ENCODE measurements around the gene LYPD5.
A peak's percentile ranks its signal among the peaks of the same experiment; 100 is the strongest.
"Not testable (repeated sequence)": the region's sequence is repeated elsewhere in the genome, so short reads cannot be mapped to it uniquely, and the experiment has no call there.

Gene LYPD5

DNA sequence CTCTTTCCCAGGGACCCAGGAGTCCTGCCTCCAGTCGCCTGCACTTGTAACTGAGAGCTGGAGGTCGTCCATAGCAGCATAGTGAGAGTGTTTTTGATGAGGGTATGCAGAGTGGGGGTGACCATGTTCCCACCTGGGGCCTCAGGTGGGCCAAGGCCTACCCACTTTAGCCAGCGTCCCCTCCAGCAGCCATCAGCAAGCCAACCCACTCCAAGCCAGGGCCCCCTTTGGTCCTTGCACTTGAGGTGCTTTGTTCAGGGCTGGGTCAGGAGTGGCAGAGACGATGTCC is 35.5 kb downstream of the LYPD5 start:
- Histone ChIP-seq H3K9ac (ENCODE audit: low read length) (peak overlapping the region; percentile 18; the same call in 1 of the 2 replicates), H3K27ac (ENCODE audit: low read depth, low read length, poor library complexity, severe bottlenecking) (peak overlapping the region; percentile 97), H4K20me1 (ENCODE audit: insufficient read depth, low read length) (no peaks in the 10 kb centered on the region), H3K27me3 (ENCODE audit: insufficient read depth, low read length) (no peaks in the 10 kb centered on the region), H3K9me2 (ENCODE audit: low read depth, low read length) (no peaks in the 10 kb centered on the region), H3K4me3 (ENCODE audit: low read depth, low read length, poor library complexity, severe bottlenecking) (no peak overlapping the region), H3K4me1 (ENCODE audit: insufficient read depth, low read length, severe bottlenecking) (peaks cover 26% of the 10 kb centered on the region), H3K79me2 (ENCODE audit: insufficient read depth, low read length) (no peaks in the 10 kb centered on the region), H3K9me3 (ENCODE audit: low read length) (no peaks in the 10 kb centered on the region), H3K4me2 (ENCODE audit: low read length) (peak overlapping the region; percentile 59; the same call in 1 of the 2 replicates), H3F3A (ENCODE audit: insufficient read depth, low read length) (no peaks in the 10 kb centered on the region), H2AFZ (ENCODE audit: low read length) (no peak overlapping the region), H3K36me3 (ENCODE audit: insufficient read depth, low read length) (peaks cover 23% of the 10 kb centered on the region; the same call in 1 of the 2 replicates)
- TF ChIP-seq CTCF (IDR thresholded peaks at IDR 0.05; ENCODE audit: low read length) (0 out of 2 replicates have a peak, but pooled peaks have one; percentile 12), EZH2 (IDR thresholded peaks at IDR 0.05; ENCODE audit: borderline replicate concordance, low read length) (no peak)

DNA sequence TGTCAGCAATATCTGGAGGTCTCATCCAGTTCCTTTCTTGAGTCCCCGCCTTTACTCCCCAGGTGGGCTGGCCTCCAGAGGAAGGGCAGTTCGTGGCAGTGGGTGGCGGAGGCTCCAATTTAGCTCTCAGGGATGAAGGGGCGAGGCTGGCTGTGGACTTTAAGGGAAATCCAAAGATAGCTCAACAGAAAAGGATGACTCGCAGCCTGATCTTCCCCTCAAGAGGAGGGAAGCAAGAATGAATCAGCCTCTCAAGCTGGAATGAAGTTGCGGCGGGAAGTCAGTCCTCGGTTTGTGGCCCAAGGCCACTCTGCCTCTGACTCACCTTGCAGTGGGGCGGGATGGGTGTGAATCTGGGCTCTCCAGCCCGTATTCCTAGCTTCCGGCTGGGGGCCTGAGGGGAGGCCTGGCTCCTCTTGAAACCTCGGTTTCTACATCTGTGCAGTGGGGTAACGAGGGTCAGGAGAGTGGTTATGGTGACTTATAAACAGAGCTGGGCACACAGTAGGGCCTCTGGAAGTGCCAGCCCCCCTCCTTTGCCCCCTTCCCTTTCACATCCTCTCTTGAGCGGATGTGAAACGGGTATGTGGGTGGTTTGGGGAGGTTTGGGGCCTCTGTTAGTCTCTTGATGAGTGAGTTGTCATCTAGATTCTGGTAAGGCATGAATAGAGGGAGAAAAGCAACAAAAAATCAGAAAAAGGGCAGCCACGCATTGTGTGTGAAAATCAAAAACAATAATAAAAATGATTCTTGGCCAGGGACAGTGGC is 37.0 kb downstream of the LYPD5 start:
- H3K27ac ChIP-seq (ENCODE audit: low read depth, low read length, poor library complexity, severe bottlenecking) = peak overlapping the region; percentile 97
- H3K27me3 ChIP-seq (ENCODE audit: insufficient read depth, low read length) = no peaks in the 10 kb centered on the region
- H4K20me1 ChIP-seq (ENCODE audit: insufficient read depth, low read length) = no peaks in the 10 kb centered on the region
- no peaks in the 10 kb centered on the region for H3K9me3 ChIP-seq (ENCODE audit: low read length)
- no peaks in the 10 kb centered on the region for H3K79me2 ChIP-seq (ENCODE audit: insufficient read depth, low read length)
- no peaks in the 10 kb centered on the region for H3F3A ChIP-seq (ENCODE audit: insufficient read depth, low read length)
- peaks cover 18% of the 10 kb centered on the region; the same call in 1 of the 2 replicates for H3K36me3 ChIP-seq (ENCODE audit: insufficient read depth, low read length)
- TF ChIP-seq EZH2 (IDR thresholded peaks at IDR 0.05; ENCODE audit: borderline replicate concordance, low read length) = no peak
- no peak for TF ChIP-seq CTCF (IDR thresholded peaks at IDR 0.05; ENCODE audit: low read length)
- no peak overlapping the region for H3K4me3 ChIP-seq (ENCODE audit: low read depth, low read length, poor library complexity, severe bottlenecking)
- no peak overlapping the region for H2AFZ ChIP-seq (ENCODE audit: low read length)
- peak overlapping the region; percentile 64 for H3K9ac ChIP-seq (ENCODE audit: low read length)
- H3K9me2 ChIP-seq (ENCODE audit: low read depth, low read length) = no peaks in the 10 kb centered on the region
- peaks cover 26% of the 10 kb centered on the region for H3K4me1 ChIP-seq (ENCODE audit: insufficient read depth, low read length, severe bottlenecking)
- peak overlapping the region; percentile 59 for H3K4me2 ChIP-seq (ENCODE audit: low read length)

- not testable (repeated sequence) for H3K9me2 ChIP-seq (ENCODE audit: low read depth, low read length); H3F3A ChIP-seq (ENCODE audit: insufficient read depth, low read length); H3K4me3 ChIP-seq (ENCODE audit: low read depth, low read length, poor library complexity, severe bottlenecking); H3K4me2 ChIP-seq (ENCODE audit: low read length); H3K9me3 ChIP-seq (ENCODE audit: low read length); H3K79me2 ChIP-seq (ENCODE audit: insufficient read depth, low read length); H4K20me1 ChIP-seq (ENCODE audit: insufficient read depth, low read length); H3K27me3 ChIP-seq (ENCODE audit: insufficient read depth, low read length); H2AFZ ChIP-seq (ENCODE audit: low read length); H3K9ac ChIP-seq (ENCODE audit: low read length)
- Histone ChIP-seq H3K36me3 (ENCODE audit: insufficient read depth, low read length) (peaks cover 15% of the 10 kb centered on the region; the same call in 1 of the 2 replicates), H3K4me1 (ENCODE audit: insufficient read depth, low read length, severe bottlenecking) (peaks cover 29% of the 10 kb centered on the region), H3K27ac (ENCODE audit: low read depth, low read length, poor library complexity, severe bottlenecking) (peak overlapping the region; percentile 97)
These were observed 37.6 kb downstream of the LYPD5 start for GRCh38 chr19:43764684-43765083.

GRCh38 chr19:43763473-43763939 is 38.7 kb downstream of the LYPD5 start:
- H3K4me2 ChIP-seq (ENCODE audit: low read length) = no peak overlapping the region
- TF ChIP-seq CTCF (IDR thresholded peaks at IDR 0.05; ENCODE audit: low read length) = no peak
- no peak for TF ChIP-seq EZH2 (IDR thresholded peaks at IDR 0.05; ENCODE audit: borderline replicate concordance, low read length)
- no peak overlapping the region for H3K9ac ChIP-seq (ENCODE audit: low read length)
- no peaks in the 10 kb centered on the region for H3K27me3 ChIP-seq (ENCODE audit: insufficient read depth, low read length)
- H3F3A ChIP-seq (ENCODE audit: insufficient read depth, low read length) = no peaks in the 10 kb centered on the region
- H3K9me3 ChIP-seq (ENCODE audit: low read length) = no peaks in the 10 kb centered on the region
- H2AFZ ChIP-seq (ENCODE audit: low read length) = no peak overlapping the region
- no peaks in the 10 kb centered on the region for H3K9me2 ChIP-seq (ENCODE audit: low read depth, low read length)
- H3K79me2 ChIP-seq (ENCODE audit: insufficient read depth, low read length) = no peaks in the 10 kb centered on the region
- H3K4me1 ChIP-seq (ENCODE audit: insufficient read depth, low read length, severe bottlenecking) = peaks cover 39% of the 10 kb centered on the region
- H3K27ac ChIP-seq (ENCODE audit: low read depth, low read length, poor library complexity, severe bottlenecking) = peak overlapping the region; percentile 16
- peaks cover 3% of the 10 kb centered on the region; the same call in 1 of the 2 replicates for H3K36me3 ChIP-seq (ENCODE audit: insufficient read depth, low read length)
- no peak overlapping the region for H3K4me3 ChIP-seq (ENCODE audit: low read depth, low read length, poor library complexity, severe bottlenecking)
- H4K20me1 ChIP-seq (ENCODE audit: insufficient read depth, low read length) = no peaks in the 10 kb centered on the region
